ENCODE data around the gene ERBIN.

GRCh38 chr5:65952259-65952658, 25.9 kb downstream of the ERBIN start:
- no peak for TF ChIP-seq CTCF (IDR thresholded peaks at IDR 0.05)
- TF ChIP-seq ZBTB43 (CRISPR knock-in tag; IDR thresholded peaks at IDR 0.05), result no peak
- no peak for TF ChIP-seq FOXP4 (CRISPR knock-in tag; IDR thresholded peaks at IDR 0.05)
- TF ChIP-seq ZNF512 (CRISPR knock-in tag; IDR thresholded peaks at IDR 0.05; ENCODE audit: borderline replicate concordance), result no peak
- TF ChIP-seq CREM (CRISPR knock-in tag; IDR thresholded peaks at IDR 0.05), result no peak
- no peak for TF ChIP-seq ELF4 (CRISPR knock-in tag; IDR thresholded peaks at IDR 0.05; ENCODE audit: low read depth)
- TF ChIP-seq JUN (CRISPR knock-in tag; IDR thresholded peaks at IDR 0.05), result no peak
- TF ChIP-seq ESRRA (CRISPR knock-in tag; IDR thresholded peaks at IDR 0.05; ENCODE audit: borderline replicate concordance), result no peak
- no peak for TF ChIP-seq SP1 (CRISPR knock-in tag; conservative IDR thresholded peaks at IDR 0.05)
- TF ChIP-seq NFE2L1 (CRISPR knock-in tag; IDR thresholded peaks at IDR 0.05), result no peak
- no peak for TF ChIP-seq JAZF1 (CRISPR knock-in tag; IDR thresholded peaks at IDR 0.05)
- TF ChIP-seq ZNF263 (CRISPR knock-in tag; IDR thresholded peaks at IDR 0.05; ENCODE audit: low read depth), result no peak
- TF ChIP-seq SMAD3 (CRISPR knock-in tag; IDR thresholded peaks at IDR 0.05; ENCODE audit: borderline replicate concordance), result no peak

Data from WTC11 (cell line).